GM19099 (cell line): ENCODE results near the gene NR3C2.

Experiments used
- POLR2A ChIP-seq: IDR thresholded peaks from 3 replicates; pipeline ENCODE4 v1.6.1; 2011; ENCODE audit warnings: low read depth; ENCODE audit not compliant: insufficient read length; ENCODE audit errors: extremely low read depth

The NR3C2 gene

GRCh38 chr4:148093065-148093464 is 349.1 kb downstream of the NR3C2 start:
- TF ChIP-seq POLR2A = no peak

- TF ChIP-seq POLR2A = no peak
Measured at GRCh38 chr4:148092316-148093014, 349.7 kb downstream of the NR3C2 start.

- TF ChIP-seq POLR2A = no peak
Measured at GRCh38 chr4:148091896-148092295, 350.3 kb downstream of the NR3C2 start.

GRCh38 chr4:148090503-148091476 is 351.4 kb downstream of the NR3C2 start:
- no peak for TF ChIP-seq POLR2A

- no peak for TF ChIP-seq POLR2A
Measured at GRCh38 chr4:148090029-148090428, 352.2 kb downstream of the NR3C2 start.

- TF ChIP-seq POLR2A = no peak
Measured at GRCh38 chr4:148089624-148090023, 352.6 kb downstream of the NR3C2 start.

GRCh38 chr4:148081745-148082144 is 360.5 kb downstream of the NR3C2 start:
- TF ChIP-seq POLR2A = no peak

- TF ChIP-seq POLR2A = no peak
Measured at GRCh38 chr4:148081267-148081666, 360.9 kb downstream of the NR3C2 start.

GRCh38 chr4:148079961-148080360 is 362.3 kb downstream of the NR3C2 start:
- TF ChIP-seq POLR2A = no peak

- TF ChIP-seq POLR2A = no peak
Measured at GRCh38 chr4:148078061-148078460, 364.2 kb downstream of the NR3C2 start.

GRCh38 chr4:148077581-148077980 is 364.6 kb downstream of the NR3C2 start:
- TF ChIP-seq POLR2A = no peak

GRCh38 chr4:148076964-148077363 is 365.2 kb downstream of the NR3C2 start:
- no peak for TF ChIP-seq POLR2A

GRCh38 chr4:148075438-148075837 is 366.8 kb downstream of the NR3C2 start:
- TF ChIP-seq POLR2A = no peak

- TF ChIP-seq POLR2A = no peak
Measured at GRCh38 chr4:148074462-148074861, 367.8 kb downstream of the NR3C2 start.

GRCh38 chr4:148073349-148073748 is 368.9 kb downstream of the NR3C2 start:
- no peak for TF ChIP-seq POLR2A

- no peak for TF ChIP-seq POLR2A
Measured at GRCh38 chr4:148072789-148073188, 369.4 kb downstream of the NR3C2 start.
